B cell (primary cell): Measurements from ENCODE around the gene NEAT1.

Source experiments
- CTCF ChIP-seq: fragments of 200-600 bp; IDR thresholded peaks from one replicate; pipeline ENCODE4 v1.8.0; 2022; ENCODE audit warnings: antibody characterized with exemption, mild to moderate bottlenecking
- EZH2 ChIP-seq: IDR thresholded peaks from 2 replicates; pipeline ENCODE4 v1.6.1; 2012; ENCODE audit warnings: borderline replicate concordance, low read depth, mild to moderate bottlenecking, moderate library complexity, low read length; ENCODE audit not compliant: insufficient read depth, poor library complexity, severe bottlenecking

GRCh38 chr11:65434667-65435410 lies 12.2 kb downstream of the NEAT1 start:
- no peak for TF ChIP-seq EZH2
- no peak for TF ChIP-seq CTCF
